CD14-positive monocyte (primary cell): ENCODE results near the gene PREX1. TPM values are rescaled to one million over a fixed set of nuclear protein-coding genes. Genes with fewer than 3 reads are reported as not detected.

Experiments used
- DNase-seq, 3 donors: peaks; one replicate each; pipeline ENCODE4 v3.0.0-alpha.2; 2011 to 2022
- H2AFZ ChIP-seq: 2 replicates; pipeline ENCODE4 v1.6.0; 2012; ENCODE audit warnings: mild to moderate bottlenecking, low read depth, low read length, inconsistent platforms; ENCODE audit not compliant: insufficient read depth, poor library complexity, severe bottlenecking
- H3K27ac ChIP-seq, 2 donors: 1 replicate in 1 of 2; 2 replicates in 1 of 2; pipeline ENCODE4 v1.5.1; 2012 to 2013; ENCODE audit warnings: low read length in 2 of 2, control low read depth in 1 of 2, inconsistent platforms in 1 of 2, low read depth in 1 of 2, mild to moderate bottlenecking in 1 of 2
- H3K27me3 ChIP-seq, 2 donors: one replicate each; pipeline versions ENCODE4 v1.6.0 to v1.6.1; 2011 to 2013; ENCODE audit warnings: low read length in 2 of 2; ENCODE audit not compliant: control insufficient read depth in 2 of 2, insufficient read depth in 2 of 2
- H3K36me3 ChIP-seq, 2 donors: replicated peaks in 1 of 2; 1 replicate in 1 of 2; 2 replicates in 1 of 2; pipeline versions ENCODE4 v1.5.1 to v1.6.1; 2012 to 2013; ENCODE audit warnings: low read length in 2 of 2, control low read depth in 1 of 2, inconsistent platforms in 1 of 2, mild to moderate bottlenecking in 1 of 2; ENCODE audit not compliant: insufficient read depth in 2 of 2, control insufficient read depth in 1 of 2
- H3K4me1 ChIP-seq, 2 donors: 1 replicate in 1 of 2; 2 replicates in 1 of 2; pipeline versions ENCODE4 v1.5.1 to v1.6.1; 2012 to 2013; ENCODE audit warnings: low read length in 2 of 2, control low read depth in 1 of 2, inconsistent platforms in 1 of 2, mild to moderate bottlenecking in 1 of 2, moderate library complexity in 1 of 2; ENCODE audit not compliant: insufficient read depth in 2 of 2, control insufficient read depth in 1 of 2
- H3K4me2 ChIP-seq: replicated peaks from 2 replicates; pipeline ENCODE3; 2012; ENCODE audit warnings: low read length, moderate library complexity, mild to moderate bottlenecking; ENCODE audit not compliant: poor library complexity, severe bottlenecking; ENCODE audit errors: extremely low read depth
- H3K4me3 ChIP-seq, 3 experiments: fragments of 200-600 bp in 1 of 3; sonication (generic) in 1 of 3; replicated peaks in 1 of 3; 1 replicate in 2 of 3; 2 replicates in 1 of 3; pipeline ENCODE4 v1.5.1; 2011 to 2013; ENCODE audit warnings: low read length in 3 of 3, mild to moderate bottlenecking in 3 of 3, control low read depth in 2 of 3, low read depth in 2 of 3, inconsistent platforms in 1 of 3, moderate library complexity in 1 of 3
- H3K79me2 ChIP-seq: 2 replicates; pipeline ENCODE4 v1.6.0; 2012; ENCODE audit warnings: mild to moderate bottlenecking, control low read depth, inconsistent platforms, low read length, moderate library complexity; ENCODE audit not compliant: insufficient read depth
- H3K9ac ChIP-seq: 2 replicates; pipeline ENCODE4 v1.6.0; 2017; ENCODE audit warnings: low read length, mild to moderate bottlenecking; ENCODE audit not compliant: insufficient read depth, poor library complexity, severe bottlenecking
- H3K9me3 ChIP-seq, 2 donors: replicated peaks in 1 of 2; 1 replicate in 1 of 2; 2 replicates in 1 of 2; pipeline versions ENCODE4 v1.5.1 to v1.6.1; 2012 to 2013; ENCODE audit warnings: low read length in 2 of 2, control low read depth in 1 of 2; ENCODE audit not compliant: control insufficient read depth in 1 of 2, insufficient read depth in 1 of 2
- H4K20me1 ChIP-seq: 2 replicates; pipeline ENCODE4 v1.6.0; 2012; ENCODE audit warnings: mild to moderate bottlenecking, low read length, control low read depth, moderate library complexity; ENCODE audit not compliant: insufficient read depth
- H3K27ac Mint-ChIP-seq, 7 donors: one replicate each; pipeline ENCODE4 v1.8.0; 2020; ENCODE audit warnings: mild to moderate bottlenecking in 7 of 7, mixed read lengths in 7 of 7, moderate library complexity in 6 of 7, inconsistent platforms in 2 of 7
- H3K27me3 Mint-ChIP-seq, 3 donors: one replicate each; pipeline ENCODE4 v1.8.0; 2021 to 2022; ENCODE audit warnings: low read depth in 3 of 3, mild to moderate bottlenecking in 3 of 3, mixed read lengths in 3 of 3, moderate library complexity in 3 of 3, inconsistent platforms in 1 of 3
- H3K36me3 Mint-ChIP-seq, 2 donors: one replicate each; pipeline ENCODE4 v1.8.0; 2020; ENCODE audit warnings: mixed read lengths in 2 of 2, inconsistent platforms in 1 of 2, mild to moderate bottlenecking in 1 of 2
- H3K4me1 Mint-ChIP-seq: one replicate; pipeline ENCODE4 v1.8.0; 2020; ENCODE audit warnings: mild to moderate bottlenecking, mixed read lengths
- H3K4me3 Mint-ChIP-seq, 2 donors: one replicate each; pipeline ENCODE4 v1.8.0; 2020; ENCODE audit warnings: mild to moderate bottlenecking in 2 of 2, mixed read lengths in 2 of 2, moderate library complexity in 1 of 2
- H3K9me3 Mint-ChIP-seq, 7 donors: one replicate each; pipeline ENCODE4 v1.8.0; 2020 to 2022; ENCODE audit warnings: mixed read lengths in 7 of 7, mild to moderate bottlenecking in 6 of 7, moderate library complexity in 6 of 7, inconsistent platforms in 2 of 7
- WGBS: methylation state at CpG from one replicate; pipeline ENCODE4 v1.1.5; 2013; ENCODE audit warnings: missing lambda C conversion rate; ENCODE audit not compliant: insufficient coverage; 5-methylcytosine and 5-hydroxymethylcytosine counted together
- intact Hi-C, 2 donors: fragments of 100-400 bp; cut with micrococcal nuclease; formaldehyde crosslinking; loops; one replicate each; pipeline versions ENCODE4 v1.15.0 to v1.15.1; 2023
- polyA plus RNA-seq, 3 donors: library from polyadenylated mRNA; depleted of rRNA in 1 of 3; unstranded in 2 of 3; stranded (reverse) in 1 of 3; fragments of 300-500 nt in 2 of 3; fragments of >200 nt in 1 of 3; fragmentation: Illumina TruSeq in 2 of 3; gene quantifications; 1 replicate in 2 of 3; 2 replicates in 1 of 3; pipeline ENCODE4 v1.2.3, GENCODE V29; 2012 to 2021
- TF ChIP-seq, protein P1 (sequence below): fragments of 200-600 bp; IDR thresholded peaks from one replicate; pipeline ENCODE4 v1.8.0; 2022; ENCODE audit warnings: antibody characterized with exemption, mild to moderate bottlenecking

PREX1 gene
- polyA plus RNA-seq, 3 donors: 24.3 to 114 (median 27.5) TPM

DNA sequence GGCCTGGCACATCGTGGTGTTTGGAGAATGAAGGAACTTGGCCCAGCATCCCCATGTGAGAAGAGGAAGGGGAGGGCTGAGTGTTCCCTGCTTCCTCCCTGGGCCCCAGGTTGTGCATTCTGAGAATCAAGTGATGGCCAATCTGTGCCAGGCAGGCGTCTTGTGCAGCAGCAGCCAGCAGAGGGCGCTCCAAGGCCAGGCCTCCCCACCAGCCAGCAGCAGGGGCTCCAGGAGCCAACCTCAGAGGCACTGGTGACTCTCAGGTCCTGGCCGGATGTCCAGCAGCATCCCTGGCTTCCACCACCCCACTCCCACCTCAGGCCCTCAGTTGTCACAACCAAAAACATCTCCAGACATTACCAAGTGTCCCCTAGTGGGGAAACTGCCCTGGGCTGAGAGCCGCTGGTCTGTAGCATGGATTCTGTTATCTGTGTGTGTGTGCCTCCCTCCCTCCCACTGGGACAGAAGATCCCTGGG, 192.0 kb downstream of the PREX1 start:
- H3K27me3 ChIP-seq: no peaks in the 10 kb centered on the region
- no peaks in the 10 kb centered on the region for H3K79me2 ChIP-seq
- H3K4me3 ChIP-seq: no peak overlapping the region
- H3K4me1 ChIP-seq: no peaks in the 10 kb centered on the region
- Mint-ChIP-seq H3K27ac (peak overlapping the region in 6 of 7 donors; percentile 20 to 77 (median 59)), H3K36me3 (peaks cover 80 to 99% of the 10 kb centered on the region in 2 donors), H3K9me3 (peaks cover 0 to 2% (median 0%) of the 10 kb centered on the region in 7 donors), H3K4me1 (no peaks in the 10 kb centered on the region), H3K4me3 (no peak overlapping the region), H3K27me3 (peaks cover 0 to 1% (median 0%) of the 10 kb centered on the region in 3 donors)
- H3K9me3 ChIP-seq: no peaks in the 10 kb centered on the region
- peaks cover 99% of the 10 kb centered on the region for H4K20me1 ChIP-seq
- TF ChIP-seq, protein P1, sequence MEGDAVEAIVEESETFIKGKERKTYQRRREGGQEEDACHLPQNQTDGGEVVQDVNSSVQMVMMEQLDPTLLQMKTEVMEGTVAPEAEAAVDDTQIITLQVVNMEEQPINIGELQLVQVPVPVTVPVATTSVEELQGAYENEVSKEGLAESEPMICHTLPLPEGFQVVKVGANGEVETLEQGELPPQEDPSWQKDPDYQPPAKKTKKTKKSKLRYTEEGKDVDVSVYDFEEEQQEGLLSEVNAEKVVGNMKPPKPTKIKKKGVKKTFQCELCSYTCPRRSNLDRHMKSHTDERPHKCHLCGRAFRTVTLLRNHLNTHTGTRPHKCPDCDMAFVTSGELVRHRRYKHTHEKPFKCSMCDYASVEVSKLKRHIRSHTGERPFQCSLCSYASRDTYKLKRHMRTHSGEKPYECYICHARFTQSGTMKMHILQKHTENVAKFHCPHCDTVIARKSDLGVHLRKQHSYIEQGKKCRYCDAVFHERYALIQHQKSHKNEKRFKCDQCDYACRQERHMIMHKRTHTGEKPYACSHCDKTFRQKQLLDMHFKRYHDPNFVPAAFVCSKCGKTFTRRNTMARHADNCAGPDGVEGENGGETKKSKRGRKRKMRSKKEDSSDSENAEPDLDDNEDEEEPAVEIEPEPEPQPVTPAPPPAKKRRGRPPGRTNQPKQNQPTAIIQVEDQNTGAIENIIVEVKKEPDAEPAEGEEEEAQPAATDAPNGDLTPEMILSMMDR: peak; percentile 83
- H3K36me3 ChIP-seq: peaks cover 99 to 100% of the 10 kb centered on the region in 2 donors
- intact Hi-C loops: no loop called here
- H2AFZ ChIP-seq: no peak overlapping the region
- peak overlapping the region in 1 of 2 donors; percentile 48 for H3K27ac ChIP-seq
- 6% methylated on average over 4 of the region's 5 CpGs for WGBS
- no peak overlapping the region for H3K9ac ChIP-seq
- peak; percentile 49 to 55 (median 49) for DNase-seq
- no peak overlapping the region for H3K4me2 ChIP-seq

DNA sequence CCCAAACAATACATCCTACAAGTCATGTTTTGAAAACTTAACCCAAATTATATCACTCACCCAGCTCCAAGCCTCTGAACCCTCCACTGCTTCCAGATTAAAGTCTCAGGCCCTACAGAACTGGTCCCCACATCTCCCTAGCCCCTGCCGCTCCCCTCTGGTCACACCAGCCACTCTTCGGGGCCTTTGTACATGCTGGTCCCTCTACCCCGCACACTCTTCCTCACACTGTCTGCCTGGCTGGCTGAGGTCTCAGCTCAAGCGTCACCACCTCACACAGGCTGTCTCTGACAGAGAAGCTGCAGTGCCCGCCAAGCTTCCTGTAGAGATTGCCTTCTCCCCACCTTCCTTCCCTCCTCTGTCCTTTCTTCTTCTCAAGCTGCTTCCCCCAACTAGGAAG, 192.4 kb downstream of the PREX1 start:
- Histone ChIP-seq H3K36me3 (peaks cover 100% of the 10 kb centered on the region in 2 donors), H3K9me3 (no peaks in the 10 kb centered on the region), H3K4me3 (no peak overlapping the region), H4K20me1 (peaks cover 100% of the 10 kb centered on the region), H3K27me3 (no peaks in the 10 kb centered on the region), H2AFZ (no peak overlapping the region), H3K79me2 (no peaks in the 10 kb centered on the region), H3K4me1 (no peaks in the 10 kb centered on the region), H3K9ac (no peak overlapping the region), H3K4me2 (no peak overlapping the region), H3K27ac (peak overlapping the region in 1 of 2 donors; percentile 48)
- Mint-ChIP-seq H3K4me1 (no peaks in the 10 kb centered on the region), H3K27ac (peak overlapping the region in 5 of 7 donors; percentile 20 to 83 (median 70)), H3K36me3 (peaks cover 80 to 99% of the 10 kb centered on the region in 2 donors), H3K4me3 (no peak overlapping the region), H3K9me3 (peaks cover 0 to 2% (median 0%) of the 10 kb centered on the region in 7 donors), H3K27me3 (peaks cover 0 to 1% (median 0%) of the 10 kb centered on the region in 3 donors)
- intact Hi-C loops: no loop called here
- WGBS: 100% methylated on average over 4 of the region's 5 CpGs
- DNase-seq: no peak
- TF ChIP-seq, protein P1: no peak
